GM21529 (cell line): ENCODE measurements around the gene PRKAB2.
"Not testable (repeated sequence)": the region's sequence is repeated elsewhere in the genome, so short reads cannot be mapped to it uniquely, and the experiment has no call there.

Source experiments
- ATAC-seq: cut with Tn5 transposase; IDR thresholded peaks from one replicate; pipeline ENCODE4 v1.9.1; 2021; ENCODE audit not compliant: unreplicated experiment

The PRKAB2 gene, protein sequence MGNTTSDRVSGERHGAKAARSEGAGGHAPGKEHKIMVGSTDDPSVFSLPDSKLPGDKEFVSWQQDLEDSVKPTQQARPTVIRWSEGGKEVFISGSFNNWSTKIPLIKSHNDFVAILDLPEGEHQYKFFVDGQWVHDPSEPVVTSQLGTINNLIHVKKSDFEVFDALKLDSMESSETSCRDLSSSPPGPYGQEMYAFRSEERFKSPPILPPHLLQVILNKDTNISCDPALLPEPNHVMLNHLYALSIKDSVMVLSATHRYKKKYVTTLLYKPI

DNA sequence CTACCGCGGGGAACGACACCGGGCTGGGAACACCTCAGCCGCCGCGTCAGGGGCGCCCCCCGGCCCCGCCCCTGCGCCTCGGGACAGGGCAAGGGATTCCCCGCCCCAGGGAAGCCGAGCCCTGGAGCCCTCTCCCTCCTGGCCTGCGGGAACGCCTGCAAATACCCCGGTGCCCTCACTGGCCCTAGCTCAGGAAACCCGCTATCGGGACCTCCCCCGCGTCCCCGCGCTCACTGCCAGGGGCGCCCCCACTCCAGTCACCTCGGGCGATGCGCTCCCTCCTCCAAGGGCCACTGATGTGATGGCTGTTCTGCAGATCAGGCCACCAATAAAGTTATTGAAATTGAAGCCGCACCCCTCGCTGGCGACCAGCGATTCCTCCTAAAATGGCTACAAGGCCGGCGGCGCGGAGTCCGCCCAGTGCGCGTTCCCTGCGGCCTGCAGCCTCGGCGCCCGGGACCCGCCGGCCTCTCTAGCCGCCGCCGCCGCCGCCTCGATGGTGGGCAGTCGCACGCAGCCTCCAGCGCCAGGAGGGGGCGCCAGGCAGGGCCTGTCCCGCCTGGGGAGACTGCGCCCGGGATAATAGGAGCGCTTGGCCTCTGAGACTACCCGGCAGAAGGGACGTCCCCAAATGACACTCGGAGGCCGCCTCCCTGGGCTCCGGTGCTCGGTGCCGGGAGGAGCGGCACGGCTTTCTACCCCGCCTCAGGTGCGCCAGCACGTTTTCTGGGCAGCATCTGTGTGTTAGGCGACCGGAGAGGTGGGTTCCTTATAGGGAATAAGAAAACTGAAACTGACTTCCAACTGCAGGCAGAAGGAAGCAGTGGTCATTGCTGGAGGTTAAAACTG lies at the start of gene PRKAB2:
Gene PRKAB2, minus strand, starts transcription at position 303 of the 849 bp plus-strand sequence. CDS start 326 bp downstream, outside the sequence.
- peak; percentile 88 for ATAC-seq

DNA sequence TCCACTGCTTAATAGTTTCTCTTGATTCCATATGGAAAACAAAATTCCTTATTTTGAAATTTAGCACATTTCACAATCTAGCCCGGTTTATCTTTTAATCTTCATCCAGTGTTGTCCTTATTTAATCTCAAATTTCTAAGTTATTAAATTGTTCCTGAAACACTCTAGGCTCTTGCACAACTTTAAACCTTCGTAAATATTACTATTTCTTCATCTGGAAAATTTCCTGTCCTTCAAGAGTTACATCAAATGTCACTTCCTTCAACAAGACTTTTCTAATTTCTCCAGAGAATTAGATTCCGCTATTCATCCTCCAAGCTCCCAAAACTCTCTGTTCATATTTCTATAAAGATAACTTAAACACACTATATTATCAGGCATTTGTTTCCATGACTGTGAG lies 46.3 kb upstream of the PRKAB2 start:
- no peak for ATAC-seq

DNA sequence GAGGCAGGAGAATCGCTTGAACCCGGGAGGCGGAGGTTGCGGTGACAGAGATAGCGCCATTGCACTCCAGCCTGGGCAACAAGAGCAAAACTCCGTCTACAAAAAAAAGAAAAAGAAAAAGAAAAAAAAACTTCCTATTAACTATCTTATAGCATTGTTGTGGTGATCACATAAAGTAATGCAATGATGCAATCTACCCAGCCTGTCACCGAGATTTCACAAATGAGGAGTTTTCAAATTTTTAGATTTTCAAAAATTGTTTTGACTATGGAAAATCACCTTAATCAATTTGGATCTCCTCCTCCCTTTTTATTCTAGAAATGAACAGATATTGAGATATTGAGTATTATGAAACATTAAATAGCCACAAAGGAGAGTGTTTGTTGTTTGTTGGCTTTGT lies 44.9 kb upstream of the PRKAB2 start:
- no peak for ATAC-seq

DNA sequence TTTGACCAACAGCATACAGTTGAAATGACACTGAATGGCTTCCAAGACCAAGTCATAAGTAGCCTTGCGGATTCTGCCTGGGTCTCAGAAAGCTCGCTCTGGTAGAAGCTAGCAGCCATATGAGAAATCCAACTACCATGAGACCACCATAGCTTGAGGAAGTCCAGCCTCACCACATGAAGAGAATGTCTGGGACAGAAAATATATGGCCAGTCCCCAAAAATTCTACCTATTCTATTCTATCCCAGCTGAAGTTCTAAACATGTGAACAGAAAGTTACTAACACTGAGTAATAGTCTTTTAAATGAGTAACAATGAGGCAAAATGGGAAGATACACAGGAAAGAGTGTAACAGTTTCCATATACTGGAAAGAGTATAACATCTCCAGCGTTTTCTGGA lies 43.9 kb upstream of the PRKAB2 start:
- ATAC-seq, result no peak

DNA sequence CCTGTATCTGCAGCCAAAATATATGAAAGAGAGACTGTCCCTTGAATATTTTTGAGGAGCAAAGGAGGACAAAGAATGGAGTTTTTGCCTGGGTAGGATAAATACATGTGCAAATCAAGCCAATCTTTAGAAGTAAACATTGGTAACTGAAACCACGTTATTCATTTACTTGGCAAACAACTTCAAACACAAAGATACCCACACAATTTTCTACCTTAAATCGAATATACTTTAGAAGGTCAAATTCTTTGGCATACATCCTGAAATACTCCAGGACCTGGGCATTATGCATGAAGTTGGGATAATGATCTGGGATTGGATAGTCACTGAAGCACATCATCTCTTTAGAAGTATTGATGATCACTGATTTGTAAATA lies 43.3 kb upstream of the PRKAB2 start:
- no peak for ATAC-seq

DNA sequence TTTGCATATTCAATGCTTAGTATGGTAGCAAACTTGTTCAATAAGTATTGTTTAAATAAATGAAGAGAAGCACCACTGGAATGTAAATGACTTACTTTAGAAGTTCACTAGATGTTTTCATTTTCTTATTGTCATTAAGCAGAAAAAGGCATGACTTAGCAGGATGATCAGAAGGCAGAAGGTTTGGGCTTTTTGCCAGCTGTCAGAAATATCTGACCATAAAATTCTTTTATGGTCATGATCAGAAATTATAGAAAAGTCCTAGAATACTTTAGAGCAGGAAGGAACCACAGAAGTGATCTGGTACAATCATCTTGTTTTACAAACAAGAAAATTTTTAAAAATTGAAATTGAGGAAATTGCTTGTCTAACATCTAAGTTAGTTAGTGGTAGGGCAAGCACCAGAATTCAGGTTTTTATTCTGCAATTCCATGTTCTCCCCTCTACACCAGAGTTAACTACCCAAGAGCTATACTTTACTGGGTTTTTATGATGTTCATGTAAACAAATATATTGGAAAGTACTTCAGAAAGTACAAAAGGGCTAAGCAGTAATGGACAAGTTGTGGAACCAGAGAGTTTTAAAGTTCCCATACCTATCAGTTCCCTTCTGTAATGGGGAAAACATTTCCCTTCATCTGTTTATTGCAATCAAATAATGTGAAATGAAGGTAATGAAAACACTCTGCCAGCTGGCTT lies 42.7 kb upstream of the PRKAB2 start:
- ATAC-seq, result no peak

DNA sequence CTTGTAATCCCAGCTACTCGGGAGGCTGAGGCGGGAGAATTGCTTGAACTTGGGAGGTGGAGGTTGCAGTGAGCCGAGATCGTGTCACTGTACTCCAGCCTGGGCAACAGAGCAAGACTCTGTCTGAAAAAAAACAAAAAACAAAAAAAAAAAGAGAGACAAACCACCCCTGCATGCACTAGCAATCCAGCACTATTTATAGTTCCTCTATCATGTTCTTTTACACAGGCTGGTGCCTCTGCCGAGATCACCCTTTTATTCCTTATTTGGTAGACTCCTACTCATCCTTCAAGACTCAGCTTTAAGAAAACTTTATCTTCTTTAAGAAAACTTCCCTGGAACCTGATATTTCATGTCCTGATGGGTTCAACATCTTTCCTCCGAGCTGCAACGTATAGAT lies 42.1 kb upstream of the PRKAB2 start:
- no peak for ATAC-seq

DNA sequence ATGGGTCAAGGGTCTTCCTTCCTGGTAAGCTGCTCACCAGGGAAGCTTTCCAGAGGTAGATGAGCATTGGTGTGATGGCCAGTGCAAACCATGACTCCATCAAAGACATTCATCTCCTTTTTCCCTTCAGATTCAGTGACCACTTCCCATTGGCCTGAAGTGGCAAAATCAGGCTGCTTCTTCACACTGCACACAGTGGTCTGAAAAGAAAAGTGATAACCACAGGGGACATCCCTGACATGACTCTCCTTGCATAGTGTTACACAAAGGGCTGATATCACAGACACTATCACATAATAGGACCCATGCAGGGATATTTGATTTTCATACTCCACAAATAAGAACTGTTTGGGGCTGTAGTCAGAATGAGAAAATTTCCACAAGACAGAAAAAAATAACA lies 41.0 kb upstream of the PRKAB2 start:
- no peak for ATAC-seq

DNA sequence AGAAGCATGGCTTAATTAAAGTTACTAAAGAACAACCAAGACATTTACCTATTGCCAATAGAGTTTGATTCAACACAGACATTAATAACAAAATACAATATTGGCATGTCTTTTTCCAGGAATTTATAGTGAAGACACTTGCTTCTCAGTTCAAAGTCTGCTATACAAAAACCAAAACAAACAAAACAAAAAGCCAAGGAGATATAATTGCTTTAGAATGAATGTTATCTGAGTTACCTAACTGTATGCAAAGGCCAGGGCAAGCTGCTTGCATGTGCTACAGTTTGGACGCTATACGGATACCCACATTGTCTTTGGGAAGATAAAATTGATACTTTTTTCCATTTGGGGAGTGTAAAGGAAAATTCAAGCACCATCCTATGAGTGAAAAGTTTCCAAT lies 39.3 kb upstream of the PRKAB2 start:
- ATAC-seq, result no peak

DNA sequence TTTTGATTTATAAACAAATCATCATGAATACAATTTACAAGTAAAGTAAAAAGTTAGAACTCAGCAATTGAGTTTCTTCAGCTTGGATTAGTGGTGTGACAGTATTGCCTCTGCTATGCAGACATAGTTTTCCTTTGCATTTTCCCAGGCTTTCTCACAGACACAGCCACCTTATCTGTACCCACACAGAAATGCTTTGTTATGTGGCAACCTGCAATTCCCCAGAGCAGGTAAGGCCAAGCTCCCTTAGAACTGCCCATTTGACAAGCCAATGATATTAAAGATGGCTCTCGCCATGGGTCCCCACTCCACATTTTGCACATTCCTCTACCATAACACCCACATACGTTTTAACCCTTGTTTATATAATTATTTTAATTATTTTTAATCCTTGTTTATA lies 38.7 kb upstream of the PRKAB2 start:
- no peak for ATAC-seq

DNA sequence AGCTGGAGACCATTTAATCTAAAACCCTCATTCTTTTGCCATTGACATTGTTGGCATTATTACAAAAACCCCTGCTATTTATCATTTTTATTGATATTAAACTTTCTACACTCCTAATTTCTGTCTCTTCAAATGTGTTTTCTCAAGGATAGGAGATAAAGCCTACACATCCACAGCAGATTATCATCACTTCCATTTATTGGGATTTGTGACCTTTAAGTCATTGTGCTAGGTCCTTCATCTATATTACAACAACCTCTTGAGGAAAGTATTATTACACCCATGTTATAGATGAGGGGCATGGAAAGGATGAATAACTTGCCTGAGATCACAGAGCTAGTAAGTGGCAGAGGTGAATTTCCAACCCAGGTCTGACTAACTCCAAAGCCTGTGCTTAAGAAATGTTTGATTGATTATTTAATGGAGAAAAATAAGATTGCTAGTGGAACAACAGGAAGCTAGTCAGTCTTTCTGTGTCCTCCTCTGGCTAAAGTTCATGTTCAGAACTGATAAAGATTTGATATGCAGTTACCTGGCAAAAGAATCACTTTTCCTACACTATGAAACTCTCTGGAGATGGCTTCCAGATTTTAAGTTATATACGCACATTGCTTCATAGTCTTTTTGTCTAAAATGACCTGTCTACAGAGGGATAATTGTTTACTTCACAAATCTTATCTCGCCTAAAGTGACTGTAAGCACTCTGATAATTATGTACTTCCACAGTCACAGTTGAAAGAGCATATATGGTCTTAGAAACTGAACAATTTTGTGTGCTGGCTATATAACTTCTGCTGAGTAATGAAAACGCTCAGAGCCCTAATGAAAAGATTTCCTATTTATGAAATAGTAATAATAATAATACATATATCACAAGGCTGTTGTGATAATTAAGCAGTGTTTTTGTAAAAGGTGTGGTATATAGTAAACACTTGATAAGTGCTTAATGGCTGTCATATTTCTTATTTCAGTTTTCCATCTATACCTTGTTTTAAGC lies 37.9 kb upstream of the PRKAB2 start:
- ATAC-seq, result no peak

DNA sequence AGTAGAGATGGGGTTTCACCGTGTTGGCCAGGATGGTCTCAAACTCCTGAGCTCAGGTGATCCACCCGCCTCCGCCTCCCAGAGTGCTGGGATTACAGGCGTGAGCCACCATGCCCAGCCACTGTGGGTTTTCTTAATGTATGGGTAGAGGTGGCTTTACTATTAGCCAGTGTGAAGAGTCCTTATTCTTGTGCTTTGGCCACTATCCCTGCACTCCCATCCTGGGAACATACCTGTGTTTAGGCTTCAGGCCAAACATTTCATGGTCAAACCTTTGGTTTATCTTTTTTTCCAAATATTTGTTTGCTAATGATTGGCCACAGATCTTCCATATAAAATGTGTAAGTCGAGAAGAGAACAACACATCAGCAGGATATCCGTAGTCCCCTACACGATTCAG lies 36.3 kb upstream of the PRKAB2 start:
- ATAC-seq, result no peak

DNA sequence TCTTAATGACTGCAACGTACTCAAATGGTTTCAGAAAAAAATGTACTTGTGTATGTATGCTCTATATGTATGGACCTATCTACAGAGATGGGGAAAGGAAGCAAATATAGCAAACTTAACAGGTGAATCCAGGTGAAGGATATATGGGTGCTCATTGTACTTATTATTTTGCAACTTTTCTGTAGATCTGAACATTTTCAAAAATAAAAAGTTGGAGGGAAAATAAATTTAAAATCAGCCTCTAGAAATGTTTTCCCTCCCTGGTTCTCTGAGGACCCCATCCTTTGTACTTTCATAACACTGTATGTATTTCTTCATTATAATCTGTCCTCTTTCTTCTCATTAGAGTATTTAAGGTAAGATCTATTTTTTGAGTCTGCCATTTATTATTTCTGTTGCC lies 34.9 kb upstream of the PRKAB2 start:
- no peak for ATAC-seq

DNA sequence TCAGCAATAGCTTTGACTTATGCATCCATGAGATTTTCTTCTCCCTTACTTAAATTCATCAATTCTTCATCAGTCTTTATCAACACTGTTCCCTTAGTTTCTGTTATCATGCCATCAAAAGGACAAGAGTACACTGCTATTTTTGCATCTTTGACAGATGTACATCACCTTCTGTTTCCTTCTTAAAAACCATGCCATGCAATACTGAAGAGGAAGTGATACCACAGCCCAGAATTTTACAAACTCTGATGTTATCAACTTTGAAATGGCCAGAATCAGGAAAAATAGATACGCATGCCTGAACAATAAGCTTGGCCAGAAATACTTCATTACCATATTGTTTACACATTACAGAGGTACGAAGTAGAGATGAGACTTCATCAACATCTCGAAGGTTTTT lies 31.8 kb upstream of the PRKAB2 start:
- ATAC-seq, result no peak

DNA sequence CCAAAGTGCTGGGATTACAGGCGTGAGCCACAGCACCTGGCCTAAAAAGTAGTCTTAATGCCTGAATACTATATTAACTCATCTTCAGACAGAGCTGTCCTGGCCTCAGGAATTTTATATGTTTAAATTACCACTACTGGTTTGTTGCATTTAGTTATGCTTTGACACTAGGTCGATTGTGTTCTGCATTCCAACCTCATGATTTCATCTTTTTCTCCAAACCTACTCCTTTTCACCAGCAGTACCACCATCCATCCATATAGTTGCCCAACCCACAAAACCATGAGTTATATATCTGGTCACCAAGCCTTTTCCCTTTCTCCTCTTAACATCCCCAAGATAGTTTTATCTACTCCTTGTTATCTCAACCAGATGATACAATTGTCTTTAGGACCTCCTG lies 30.3 kb upstream of the PRKAB2 start:
- ATAC-seq, result no peak

DNA sequence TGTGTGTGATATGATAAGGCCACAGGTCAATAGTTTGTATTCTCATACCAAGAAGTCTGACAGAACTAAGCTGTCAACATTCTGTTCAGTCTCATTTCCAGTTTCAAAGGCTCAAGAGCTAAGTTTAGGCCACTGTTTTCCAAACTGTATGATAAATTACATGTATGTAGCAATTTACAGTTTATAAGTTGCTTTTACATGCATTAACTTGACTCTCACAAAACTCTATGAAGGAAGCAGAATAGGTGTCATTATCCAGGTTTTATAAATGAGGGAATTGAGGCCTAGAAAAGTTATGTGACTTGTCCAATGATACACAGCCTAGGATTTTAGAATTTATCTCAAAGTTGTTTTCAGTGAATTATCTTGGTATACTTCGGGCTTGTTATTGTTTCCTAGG lies 29.5 kb upstream of the PRKAB2 start:
- ATAC-seq, result no peak

DNA sequence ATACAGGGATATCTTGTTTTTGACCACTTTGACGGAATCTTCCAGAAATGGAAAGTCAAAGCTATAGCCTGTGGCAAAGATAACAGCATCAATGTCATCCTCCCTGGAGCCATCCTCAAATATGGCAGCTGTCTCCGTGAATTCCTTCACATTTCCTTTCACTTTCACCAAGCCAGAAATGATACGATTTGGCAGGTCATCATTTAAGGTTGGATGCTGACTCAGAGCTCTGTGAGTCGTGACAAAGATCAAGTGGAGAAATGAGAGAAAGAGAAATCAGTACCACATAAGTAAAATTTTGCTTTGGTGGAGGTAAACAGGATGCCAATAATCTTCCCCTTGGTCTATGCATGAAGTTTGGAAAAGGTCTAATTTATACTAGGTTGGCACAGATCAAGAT lies 29.0 kb upstream of the PRKAB2 start:
- ATAC-seq, result no peak

DNA sequence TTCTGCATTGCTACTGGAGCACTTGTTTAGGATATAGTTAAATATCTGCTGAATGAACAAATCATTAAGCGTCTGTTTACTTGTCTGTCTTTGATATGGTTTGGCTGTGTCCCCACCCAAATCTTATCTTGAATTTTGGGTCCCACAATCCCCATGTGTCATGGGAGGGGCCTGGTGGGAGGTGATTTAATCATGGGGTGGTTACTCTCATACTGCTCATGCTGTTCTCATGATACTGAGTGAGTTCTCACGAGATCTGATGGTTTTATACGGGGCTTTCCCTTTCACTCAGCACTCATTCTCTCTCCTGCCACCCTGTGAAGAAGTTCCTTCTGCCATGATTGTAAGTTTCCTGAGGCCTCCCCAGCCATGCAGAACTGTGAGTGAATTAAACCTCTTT lies 25.1 kb upstream of the PRKAB2 start:
- not testable (repeated sequence) for ATAC-seq

DNA sequence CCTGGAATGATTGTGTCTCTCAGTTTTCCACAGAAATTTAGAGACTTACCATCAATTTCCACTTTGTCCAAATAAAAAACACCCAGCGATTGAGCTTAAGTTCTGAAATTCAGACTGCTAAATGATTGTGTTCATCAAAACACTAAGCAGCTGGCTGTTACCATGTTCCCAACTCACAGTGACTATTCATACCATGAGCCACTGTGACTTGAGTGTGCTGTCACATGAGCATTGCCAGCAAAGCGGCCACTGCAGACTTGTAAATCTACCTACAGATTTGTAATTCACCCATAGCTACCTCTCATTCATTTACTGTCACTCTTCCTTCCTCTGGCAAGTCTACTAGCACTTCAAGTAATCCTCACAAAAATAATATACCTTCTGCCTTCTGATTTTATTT lies 17.2 kb upstream of the PRKAB2 start:
- ATAC-seq, result no peak

DNA sequence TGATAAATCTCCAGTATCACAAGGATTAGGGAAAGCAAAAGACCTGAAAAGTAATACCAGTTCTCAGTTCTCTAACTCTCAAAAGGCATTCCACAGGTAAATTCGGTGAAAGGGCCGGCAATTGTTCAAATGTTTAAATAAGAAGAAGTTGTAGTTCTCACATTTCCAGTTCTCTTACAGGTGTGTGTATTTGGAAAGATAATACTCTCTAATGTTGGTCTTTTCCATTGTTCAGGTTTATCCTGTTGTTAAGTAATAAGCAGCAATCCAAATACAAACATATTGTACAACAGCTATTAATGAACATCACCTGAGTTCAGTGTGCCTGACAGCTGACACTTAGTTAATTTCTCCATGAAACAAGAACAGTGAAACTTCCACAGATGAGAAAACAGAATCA lies 13.2 kb upstream of the PRKAB2 start:
- no peak for ATAC-seq
